Vagina (tissue), 2 donors: ENCODE data around the gene TNKS1BP1. TPM values are rescaled to one million over a fixed set of nuclear protein-coding genes. Genes with fewer than 3 reads are reported as not detected.

Experiments used
- DNase-seq, 2 donors: peaks; one replicate each; pipeline ENCODE4 v3.0.0-alpha.2; 2017; ENCODE audit errors: extremely low spot score in 2 of 2
- H3K27ac ChIP-seq: fragments of 200-600 bp; sonication (generic); one replicate; pipeline ENCODE4 v1.5.1; 2019
- H3K27me3 ChIP-seq: fragments of 200-600 bp; sonication (generic); one replicate; pipeline ENCODE4 v1.5.1; 2019
- H3K36me3 ChIP-seq, 2 donors: fragments of 200-600 bp; sonication (generic); one replicate each; pipeline ENCODE4 v1.5.1; 2017 to 2019
- H3K4me1 ChIP-seq: fragments of 200-600 bp; sonication (generic); one replicate; pipeline ENCODE4 v1.5.1; 2019
- H3K4me3 ChIP-seq, 2 donors: fragments of 200-600 bp; sonication (generic); 1 replicate in 1 of 2; 2 replicates in 1 of 2; pipeline ENCODE4 v1.5.1; 2016 to 2019
- H3K9me3 ChIP-seq: fragments of 200-600 bp; sonication (generic); one replicate; pipeline ENCODE4 v1.5.1; 2019
- POLR2A ChIP-seq, 2 donors: fragments of 450-650 bp; IDR thresholded peaks; one replicate each; pipeline ENCODE4 v1.6.1; 2017; ENCODE audit warnings: antibody characterized with exemption in 2 of 2, mild to moderate bottlenecking in 2 of 2, moderate library complexity in 2 of 2
- POLR2AphosphoS5 ChIP-seq, 2 donors: sonication (generic); formaldehyde crosslinking; IDR thresholded peaks; one replicate each; pipeline ENCODE4 v1.9.0; 2017; ENCODE audit warnings: antibody characterized with exemption in 2 of 2, mild to moderate bottlenecking in 2 of 2, low read depth in 1 of 2; ENCODE audit not compliant: insufficient read depth in 1 of 2
- intact Hi-C: fragments of 100-400 bp; cut with DNase I; formaldehyde crosslinking; loops from one replicate; pipeline ENCODE4 v1.15.1; 2023
- total RNA-seq: library from RNA; depleted of rRNA; stranded (reverse); fragments of >200 nt; gene quantifications from one replicate; pipeline ENCODE4 v1.2.3, GENCODE V29; 2016
- TF ChIP-seq, protein P1 (sequence below), 3 experiments: fragments of 450-650 bp in 2 of 3; fragments of 200-600 bp in 1 of 3; sonication (generic) in 1 of 3; IDR thresholded peaks; one replicate each; pipeline ENCODE4 v1.5.1; 2017 to 2019; ENCODE audit warnings: antibody characterized with exemption in 3 of 3, mild to moderate bottlenecking in 2 of 3, moderate library complexity in 2 of 3

Gene TNKS1BP1
- total RNA-seq, 1 donor from 2014 or later = 159 TPM

DNA sequence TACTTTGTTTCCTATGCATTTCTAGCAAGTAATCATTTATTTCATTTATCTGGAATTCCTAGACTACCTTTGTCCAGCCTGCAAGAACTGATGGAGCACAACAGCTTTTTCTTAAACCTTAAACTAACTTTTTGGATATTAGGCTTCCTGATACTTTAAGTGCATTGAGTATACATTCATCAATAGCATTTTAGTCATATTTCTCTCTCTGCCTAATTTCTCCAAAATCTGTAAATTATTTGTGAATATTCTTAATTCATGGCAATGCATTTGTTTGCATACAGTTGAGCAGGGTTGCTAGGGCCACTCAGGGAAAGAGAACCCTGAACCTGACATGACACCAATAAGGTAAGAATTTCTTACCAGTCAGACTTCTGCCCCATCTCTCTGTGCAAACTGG is 58.6 kb downstream of the TNKS1BP1 start:
- H3K9me3 ChIP-seq = no peaks in the 10 kb centered on the region
- intact Hi-C loops = no loop called here

GRCh38 chr11:57263351-57263750 is 61.4 kb downstream of the TNKS1BP1 start:
- H3K4me1 ChIP-seq = no peaks in the 10 kb centered on the region
- no peak overlapping the region for H3K27ac ChIP-seq
- H3K9me3 ChIP-seq = no peaks in the 10 kb centered on the region
- no peaks in the 10 kb centered on the region for H3K36me3 ChIP-seq
- no peak overlapping the region for H3K4me3 ChIP-seq
- DNase-seq = no peak
- intact Hi-C loops = no loop called here
- TF ChIP-seq POLR2AphosphoS5 (IDR thresholded peaks at IDR 0.05; ENCODE audit: insufficient read depth in 1 of 2, low read depth in 1 of 2) (no peak), POLR2A (IDR thresholded peaks at IDR 0.05) (no peak)
- TF ChIP-seq, protein P1, sequence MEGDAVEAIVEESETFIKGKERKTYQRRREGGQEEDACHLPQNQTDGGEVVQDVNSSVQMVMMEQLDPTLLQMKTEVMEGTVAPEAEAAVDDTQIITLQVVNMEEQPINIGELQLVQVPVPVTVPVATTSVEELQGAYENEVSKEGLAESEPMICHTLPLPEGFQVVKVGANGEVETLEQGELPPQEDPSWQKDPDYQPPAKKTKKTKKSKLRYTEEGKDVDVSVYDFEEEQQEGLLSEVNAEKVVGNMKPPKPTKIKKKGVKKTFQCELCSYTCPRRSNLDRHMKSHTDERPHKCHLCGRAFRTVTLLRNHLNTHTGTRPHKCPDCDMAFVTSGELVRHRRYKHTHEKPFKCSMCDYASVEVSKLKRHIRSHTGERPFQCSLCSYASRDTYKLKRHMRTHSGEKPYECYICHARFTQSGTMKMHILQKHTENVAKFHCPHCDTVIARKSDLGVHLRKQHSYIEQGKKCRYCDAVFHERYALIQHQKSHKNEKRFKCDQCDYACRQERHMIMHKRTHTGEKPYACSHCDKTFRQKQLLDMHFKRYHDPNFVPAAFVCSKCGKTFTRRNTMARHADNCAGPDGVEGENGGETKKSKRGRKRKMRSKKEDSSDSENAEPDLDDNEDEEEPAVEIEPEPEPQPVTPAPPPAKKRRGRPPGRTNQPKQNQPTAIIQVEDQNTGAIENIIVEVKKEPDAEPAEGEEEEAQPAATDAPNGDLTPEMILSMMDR (IDR thresholded peaks at IDR 0.05) = no peak
- no peaks in the 10 kb centered on the region for H3K27me3 ChIP-seq

More for the DNA sequence above, 58.6 kb downstream of the TNKS1BP1 start:
- H3K4me1 ChIP-seq = peaks cover 7% of the 10 kb centered on the region
- no peaks in the 10 kb centered on the region for H3K36me3 ChIP-seq
- no peak for DNase-seq
- no peak for TF ChIP-seq POLR2AphosphoS5 (IDR thresholded peaks at IDR 0.05; ENCODE audit: insufficient read depth in 1 of 2, low read depth in 1 of 2)
- TF ChIP-seq, protein P1 (IDR thresholded peaks at IDR 0.05) = no peak
- no peak for TF ChIP-seq POLR2A (IDR thresholded peaks at IDR 0.05)
- H3K27ac ChIP-seq = no peak overlapping the region
- no peaks in the 10 kb centered on the region for H3K27me3 ChIP-seq
- H3K4me3 ChIP-seq = no peak overlapping the region

DNA sequence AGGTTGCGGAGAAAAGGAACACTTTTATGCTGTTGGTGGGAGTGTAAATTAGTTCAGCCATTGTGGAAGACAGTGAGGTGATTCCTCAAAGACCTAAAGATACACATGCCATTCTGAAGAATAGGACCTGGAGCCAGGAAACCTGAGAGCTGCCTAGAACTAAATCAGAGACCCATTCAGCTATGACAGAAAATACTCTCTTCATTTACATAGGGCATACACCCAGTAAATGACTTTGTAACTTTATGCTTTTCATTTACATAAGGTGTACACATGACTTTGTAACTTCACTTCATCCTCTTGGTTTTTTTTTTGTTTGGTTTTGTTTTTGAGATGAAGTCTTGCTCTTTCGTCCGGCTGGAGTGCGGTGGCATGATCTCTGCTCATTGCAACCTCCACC is 62.6 kb downstream of the TNKS1BP1 start:
- intact Hi-C loops = no loop called here
- no peak for DNase-seq
- Histone ChIP-seq H3K4me1 (no peaks in the 10 kb centered on the region), H3K36me3 (no peaks in the 10 kb centered on the region), H3K27me3 (no peaks in the 10 kb centered on the region), H3K4me3 (no peak overlapping the region), H3K9me3 (peaks cover 3% of the 10 kb centered on the region), H3K27ac (no peak overlapping the region)
- TF ChIP-seq POLR2A (IDR thresholded peaks at IDR 0.05) = no peak

DNA sequence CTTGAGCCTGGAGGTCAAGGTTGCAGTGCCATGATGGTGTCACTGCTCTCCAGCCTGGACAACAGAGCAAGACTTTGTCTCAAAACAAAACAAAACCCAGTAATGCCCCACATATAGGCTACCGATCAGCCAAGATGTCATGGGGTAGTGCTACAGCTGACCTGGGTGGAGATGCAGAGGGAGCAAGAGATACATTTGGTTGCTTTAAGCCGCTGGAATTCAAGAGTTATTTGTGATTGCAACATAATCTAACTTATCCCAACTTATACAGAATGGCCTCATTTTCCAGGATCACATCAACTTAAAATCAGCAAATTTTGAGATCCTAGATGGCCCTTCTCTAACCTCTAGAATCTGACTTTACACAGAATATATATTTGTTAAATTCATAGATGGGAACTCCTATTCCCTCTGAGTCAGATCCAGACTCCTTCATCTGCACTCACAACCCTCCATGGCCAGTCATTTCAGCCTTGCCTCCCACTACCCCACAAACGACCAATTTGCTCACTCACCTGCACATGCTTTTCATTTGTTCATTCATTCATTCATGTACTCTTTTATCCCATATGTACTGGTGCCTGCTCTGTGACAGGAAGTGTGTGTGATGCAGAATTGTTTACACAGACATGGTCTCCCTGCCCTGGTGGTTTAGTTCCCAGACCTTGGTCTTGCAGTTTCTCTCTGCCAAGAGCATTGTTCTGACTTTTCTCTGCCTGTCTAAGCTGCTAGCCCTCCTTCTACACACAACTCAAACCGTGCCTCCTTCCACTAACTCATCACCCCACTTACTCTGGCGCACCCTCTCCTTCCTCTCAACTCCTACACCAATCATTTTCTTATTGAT is 63.6 kb downstream of the TNKS1BP1 start:
- Histone ChIP-seq H3K27ac (no peak overlapping the region), H3K9me3 (peaks cover 9% of the 10 kb centered on the region), H3K4me1 (no peaks in the 10 kb centered on the region), H3K27me3 (no peaks in the 10 kb centered on the region), H3K4me3 (no peak overlapping the region), H3K36me3 (no peaks in the 10 kb centered on the region)
- no peak for DNase-seq
- TF ChIP-seq, protein P1 (IDR thresholded peaks at IDR 0.05) = no peak
- TF ChIP-seq POLR2A (IDR thresholded peaks at IDR 0.05) (no peak), POLR2AphosphoS5 (IDR thresholded peaks at IDR 0.05; ENCODE audit: insufficient read depth in 1 of 2, low read depth in 1 of 2) (no peak)
- intact Hi-C loops = no loop called here

GRCh38 chr11:57256119-57256518 is 68.6 kb downstream of the TNKS1BP1 start:
- peaks cover 9% of the 10 kb centered on the region for H3K9me3 ChIP-seq
- H3K36me3 ChIP-seq = no peaks in the 10 kb centered on the region
- no peak overlapping the region for H3K4me3 ChIP-seq
- no peak for DNase-seq
- no peaks in the 10 kb centered on the region for H3K27me3 ChIP-seq
- no peak overlapping the region for H3K27ac ChIP-seq
- TF ChIP-seq, protein P1 (IDR thresholded peaks at IDR 0.05) = no peak
- TF ChIP-seq POLR2A (IDR thresholded peaks at IDR 0.05) (no peak), POLR2AphosphoS5 (IDR thresholded peaks at IDR 0.05; ENCODE audit: insufficient read depth in 1 of 2, low read depth in 1 of 2) (no peak)
- no peaks in the 10 kb centered on the region for H3K4me1 ChIP-seq
- intact Hi-C loops = no loop called here
